ENCODE results near the gene CACNA1D.

DNA sequence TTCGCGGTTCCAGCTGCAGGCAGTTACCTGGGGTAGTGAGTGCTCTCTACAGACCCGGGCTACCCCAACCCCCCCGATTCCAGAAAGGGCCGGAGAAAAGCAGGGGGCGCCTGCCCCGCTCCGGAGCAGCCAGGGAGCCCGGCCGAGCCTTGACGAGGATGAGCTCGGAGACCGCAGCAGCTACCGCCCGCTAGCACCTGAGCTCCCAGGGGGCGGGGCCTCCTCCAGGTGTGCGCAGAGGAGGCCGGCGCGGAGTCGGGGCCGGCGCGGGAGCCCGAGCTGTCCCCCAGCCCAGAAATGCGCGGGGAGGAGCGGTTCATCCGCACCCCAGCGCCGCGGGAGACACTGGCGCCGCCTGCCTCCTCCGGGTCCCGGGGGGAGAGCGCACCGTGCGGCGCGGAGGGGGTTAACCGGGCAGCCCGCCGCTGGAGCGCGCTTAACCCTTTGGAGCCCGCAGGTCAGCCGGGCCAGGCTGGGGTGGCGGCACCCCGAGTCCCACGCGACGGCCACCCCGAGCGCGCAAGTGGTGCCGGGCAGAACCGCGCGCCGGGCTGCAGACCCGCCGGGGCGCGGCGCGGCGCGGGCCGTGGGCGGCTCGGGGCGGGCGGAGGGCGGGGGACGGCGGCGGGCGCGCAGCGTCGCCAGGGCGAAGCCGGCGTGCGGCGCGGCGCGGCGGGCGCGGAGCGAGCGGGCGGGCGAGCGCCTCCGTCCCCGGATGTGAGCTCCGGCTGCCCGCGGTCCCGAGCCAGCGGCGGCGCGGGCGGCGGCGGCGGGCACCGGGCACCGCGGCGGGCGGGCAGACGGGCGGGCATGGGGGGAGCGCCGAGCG is at the start of gene CACNA1D:
- TF ChIP-seq, protein P1, sequence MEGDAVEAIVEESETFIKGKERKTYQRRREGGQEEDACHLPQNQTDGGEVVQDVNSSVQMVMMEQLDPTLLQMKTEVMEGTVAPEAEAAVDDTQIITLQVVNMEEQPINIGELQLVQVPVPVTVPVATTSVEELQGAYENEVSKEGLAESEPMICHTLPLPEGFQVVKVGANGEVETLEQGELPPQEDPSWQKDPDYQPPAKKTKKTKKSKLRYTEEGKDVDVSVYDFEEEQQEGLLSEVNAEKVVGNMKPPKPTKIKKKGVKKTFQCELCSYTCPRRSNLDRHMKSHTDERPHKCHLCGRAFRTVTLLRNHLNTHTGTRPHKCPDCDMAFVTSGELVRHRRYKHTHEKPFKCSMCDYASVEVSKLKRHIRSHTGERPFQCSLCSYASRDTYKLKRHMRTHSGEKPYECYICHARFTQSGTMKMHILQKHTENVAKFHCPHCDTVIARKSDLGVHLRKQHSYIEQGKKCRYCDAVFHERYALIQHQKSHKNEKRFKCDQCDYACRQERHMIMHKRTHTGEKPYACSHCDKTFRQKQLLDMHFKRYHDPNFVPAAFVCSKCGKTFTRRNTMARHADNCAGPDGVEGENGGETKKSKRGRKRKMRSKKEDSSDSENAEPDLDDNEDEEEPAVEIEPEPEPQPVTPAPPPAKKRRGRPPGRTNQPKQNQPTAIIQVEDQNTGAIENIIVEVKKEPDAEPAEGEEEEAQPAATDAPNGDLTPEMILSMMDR (IDR thresholded peaks at IDR 0.05): no peak
- TF ChIP-seq POLR2A (IDR thresholded peaks at IDR 0.05; ENCODE audit: low read depth): no peak

Measured in esophagus muscularis mucosa (tissue), 3 donors.